HG03558 (cell line): ENCODE results near the gene SELENOP.

ENCODE experiments used
- ATAC-seq: cut with Tn5 transposase; IDR thresholded peaks from one replicate; pipeline ENCODE4 v1.9.1; 2021; ENCODE audit warnings: moderate number of reproducible peaks; ENCODE audit not compliant: unreplicated experiment; ENCODE audit errors: extremely low read depth

Gene SELENOP

DNA sequence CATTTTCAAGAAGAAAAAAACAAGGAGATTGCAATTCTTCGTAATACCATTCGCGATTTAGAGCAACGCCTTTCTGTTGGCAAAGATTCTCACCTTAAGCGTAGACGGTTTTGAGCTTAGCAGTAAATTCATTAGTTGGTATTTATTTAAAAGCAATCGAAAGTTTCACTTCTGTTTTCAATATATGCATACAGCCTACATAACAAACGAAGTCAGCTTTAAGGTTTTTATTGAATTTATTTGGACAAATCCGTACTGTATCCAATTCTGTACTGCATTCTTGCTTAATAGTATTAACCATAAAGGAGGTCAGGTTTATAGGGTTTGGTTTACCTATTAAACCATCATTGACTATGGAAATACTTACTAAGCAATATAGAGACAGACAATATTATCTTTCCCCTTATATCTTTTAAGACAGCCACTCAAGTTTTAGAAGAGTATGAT is 12.0 kb downstream of the SELENOP start:
- no peak for ATAC-seq

DNA sequence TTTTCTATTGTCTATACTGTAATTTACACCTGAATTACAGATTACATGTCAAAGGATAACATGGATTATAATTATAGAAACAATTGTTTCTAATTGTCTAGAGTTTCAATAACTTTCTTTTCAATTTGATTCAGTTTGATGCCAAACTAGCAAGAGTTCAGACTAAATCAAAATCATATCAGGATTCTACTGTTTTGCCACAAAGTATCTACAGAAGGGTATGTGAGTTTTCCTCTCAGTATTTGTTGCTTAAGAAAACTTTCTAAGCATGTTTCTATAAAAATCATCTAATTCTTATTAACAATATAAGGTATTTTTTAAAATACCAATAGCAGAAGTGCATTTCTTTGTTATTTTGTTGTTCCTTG is 12.5 kb downstream of the SELENOP start:
- ATAC-seq: no peak

DNA sequence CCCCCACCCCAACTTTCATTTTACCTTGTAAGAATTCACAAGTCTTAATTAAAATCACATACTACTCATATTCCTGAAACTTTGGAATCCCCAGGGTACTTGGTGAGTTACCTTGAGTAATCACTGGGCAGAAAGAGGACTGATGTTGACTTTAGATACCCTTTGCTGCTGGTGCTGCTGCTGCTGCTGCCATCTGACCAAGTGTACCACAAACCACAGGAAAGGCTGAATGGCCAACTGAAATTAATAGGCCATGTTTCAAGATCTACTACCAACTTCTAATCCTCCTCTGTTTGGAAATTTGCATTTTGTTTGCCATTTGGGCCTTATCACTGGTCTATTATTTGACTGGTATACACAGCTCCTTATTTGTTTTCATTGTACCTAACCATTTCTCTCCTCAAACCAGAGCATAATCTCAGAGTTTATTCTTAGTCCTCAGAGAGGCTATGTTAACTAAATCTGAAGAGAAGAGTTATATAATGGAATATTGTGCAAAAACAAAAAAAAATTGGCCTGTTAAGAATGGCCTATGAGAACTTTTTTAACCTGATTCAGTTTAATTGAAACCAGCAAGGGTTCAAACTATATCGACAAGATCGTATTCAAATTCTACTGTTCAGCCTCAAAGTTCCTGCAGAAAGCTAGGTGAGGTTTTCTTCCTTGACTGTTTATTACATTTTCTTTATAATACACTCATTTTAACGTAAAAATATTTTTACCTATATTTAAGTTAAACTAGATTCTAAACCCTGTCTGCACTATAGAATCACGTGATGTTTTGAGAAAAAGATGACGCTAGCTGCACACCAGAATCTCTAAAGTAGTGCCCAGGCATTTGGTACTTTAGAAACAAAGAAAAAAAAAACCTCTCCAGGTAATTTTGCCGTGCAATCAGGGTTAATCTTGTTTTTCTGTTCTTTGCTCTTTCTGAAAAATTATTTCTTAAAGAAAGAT is 13.1 kb downstream of the SELENOP start:
- no peak for ATAC-seq

DNA sequence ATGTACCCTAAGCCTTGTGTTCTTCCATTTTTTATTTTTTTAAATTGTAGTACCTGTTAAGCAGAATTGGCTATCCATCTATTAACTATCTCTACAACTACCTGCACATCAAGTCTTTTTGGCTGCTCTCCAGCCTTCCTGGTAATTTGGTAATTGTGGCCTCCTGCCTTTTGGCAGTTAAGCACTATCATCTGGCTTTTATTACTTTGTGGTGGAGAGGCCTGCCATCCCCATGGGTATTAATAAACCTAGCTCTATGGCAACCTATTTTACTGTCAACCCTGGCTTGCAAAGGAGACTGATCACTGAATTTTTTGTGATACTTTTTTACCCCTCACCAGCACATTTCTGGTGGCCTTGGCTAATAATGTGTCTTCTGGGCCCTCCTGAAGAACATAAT is 20.5 kb downstream of the SELENOP start:
- ATAC-seq: no peak

DNA sequence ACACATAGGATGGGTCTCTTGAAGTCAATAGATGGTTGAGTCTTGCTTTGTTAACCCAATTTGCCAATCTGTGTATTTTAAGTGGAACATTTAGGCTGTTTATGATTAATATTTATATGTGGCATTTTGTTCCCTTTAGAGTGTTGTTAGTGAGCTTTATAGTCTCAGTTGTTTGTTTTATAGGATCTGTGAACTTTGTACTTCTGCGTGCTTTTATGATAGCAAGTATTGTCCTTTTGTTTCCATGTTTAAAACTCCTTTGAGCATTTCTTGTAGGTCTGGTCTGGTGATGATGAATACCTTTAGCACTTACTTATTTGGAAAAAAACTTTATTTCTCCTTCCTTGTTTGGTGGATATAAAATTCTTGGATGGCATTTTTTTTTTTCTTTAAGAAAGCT is 23.8 kb downstream of the SELENOP start:
- ATAC-seq: no peak

GRCh38 chr5:42787073-42787472 is 24.6 kb downstream of the SELENOP start:
- no peak for ATAC-seq

GRCh38 chr5:42785756-42786155 is 25.9 kb downstream of the SELENOP start:
- ATAC-seq: no peak

- no peak for ATAC-seq
Measured at GRCh38 chr5:42784132-42784531, 27.6 kb downstream of the SELENOP start.

DNA sequence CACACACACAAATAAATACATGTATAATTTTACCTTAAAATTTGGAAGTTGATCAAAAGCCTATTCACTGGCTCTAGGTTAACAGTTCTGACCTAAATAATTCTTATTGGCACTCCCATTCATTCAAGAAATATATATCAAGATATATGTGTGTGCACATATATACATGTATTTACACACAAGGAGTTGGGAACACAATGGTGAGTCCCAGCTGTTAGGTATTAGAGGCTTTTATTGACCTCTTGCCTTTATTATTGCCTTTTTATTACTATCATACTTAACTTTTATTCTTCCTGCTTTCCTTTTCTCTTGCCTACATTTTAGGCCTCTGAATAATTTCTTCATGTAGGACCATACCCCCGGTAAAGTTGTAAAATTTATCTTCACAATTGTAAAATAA is 30.1 kb downstream of the SELENOP start:
- ATAC-seq: no peak

- ATAC-seq: no peak
Measured at GRCh38 chr5:42779083-42779482, 32.6 kb downstream of the SELENOP start.

DNA sequence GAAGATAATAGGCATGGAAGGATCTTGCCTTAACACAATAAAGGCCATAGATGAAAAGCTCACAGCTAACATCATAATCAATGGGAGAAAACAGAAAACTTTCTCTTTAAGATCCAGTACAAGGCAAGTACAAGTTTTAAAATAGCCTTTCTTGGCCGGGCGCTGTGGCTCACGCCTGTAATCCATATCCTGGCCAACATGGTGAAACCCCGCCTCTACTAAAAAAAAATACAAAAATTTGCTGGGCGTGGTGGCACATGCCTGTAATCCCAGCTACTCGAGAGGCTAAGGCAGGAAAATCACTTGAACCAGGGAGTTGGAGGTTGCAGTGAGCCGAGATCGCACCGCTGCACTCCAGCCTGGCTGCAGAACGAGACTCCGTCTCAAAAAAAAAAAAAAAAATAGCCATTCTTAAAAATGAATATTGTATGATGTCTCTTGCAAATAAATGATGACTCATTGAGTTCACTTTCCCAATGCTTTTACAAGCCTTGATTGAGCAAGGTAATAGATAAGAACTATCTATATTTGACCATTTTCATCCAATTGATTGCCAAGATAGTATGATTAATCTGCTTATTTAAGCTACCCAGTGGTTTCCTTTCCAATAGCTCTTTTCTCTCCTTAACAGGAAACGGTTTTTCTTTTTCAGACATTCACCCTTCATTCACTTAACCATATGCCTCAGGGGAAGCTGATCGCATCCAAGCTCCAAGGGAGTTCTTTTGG is 39.3 kb downstream of the SELENOP start:
- ATAC-seq: no peak

- ATAC-seq: no peak
Measured at GRCh38 chr5:42770003-42770402, 41.7 kb downstream of the SELENOP start.

DNA sequence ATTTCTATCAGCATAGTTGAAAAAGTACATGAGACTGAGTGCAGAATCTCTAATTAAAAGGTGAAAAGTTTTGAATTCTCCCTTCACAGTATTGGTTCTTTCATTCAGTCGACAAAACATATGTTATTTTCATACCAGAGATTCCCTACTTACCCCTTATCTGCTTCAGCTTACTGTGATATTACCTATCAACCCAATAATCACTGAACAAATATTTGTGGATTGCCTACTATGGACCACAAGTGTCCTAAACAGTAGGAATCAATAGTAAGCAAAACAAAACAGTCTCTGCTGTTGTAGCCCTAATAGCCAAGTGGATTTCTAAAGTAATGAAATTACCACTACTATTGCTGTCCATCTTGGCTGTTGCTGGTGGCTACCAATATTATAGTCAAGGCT is 43.6 kb downstream of the SELENOP start:
- ATAC-seq: no peak

- no peak for ATAC-seq
Measured at GRCh38 chr5:42767491-42768105, 44.1 kb downstream of the SELENOP start.

- ATAC-seq: no peak
Measured at GRCh38 chr5:42761791-42762190, 49.9 kb downstream of the SELENOP start.

- ATAC-seq: no peak
Measured at GRCh38 chr5:42760426-42760825, 51.3 kb downstream of the SELENOP start.

GRCh38 chr5:42759456-42759855 is 52.2 kb downstream of the SELENOP start:
- no peak for ATAC-seq

DNA sequence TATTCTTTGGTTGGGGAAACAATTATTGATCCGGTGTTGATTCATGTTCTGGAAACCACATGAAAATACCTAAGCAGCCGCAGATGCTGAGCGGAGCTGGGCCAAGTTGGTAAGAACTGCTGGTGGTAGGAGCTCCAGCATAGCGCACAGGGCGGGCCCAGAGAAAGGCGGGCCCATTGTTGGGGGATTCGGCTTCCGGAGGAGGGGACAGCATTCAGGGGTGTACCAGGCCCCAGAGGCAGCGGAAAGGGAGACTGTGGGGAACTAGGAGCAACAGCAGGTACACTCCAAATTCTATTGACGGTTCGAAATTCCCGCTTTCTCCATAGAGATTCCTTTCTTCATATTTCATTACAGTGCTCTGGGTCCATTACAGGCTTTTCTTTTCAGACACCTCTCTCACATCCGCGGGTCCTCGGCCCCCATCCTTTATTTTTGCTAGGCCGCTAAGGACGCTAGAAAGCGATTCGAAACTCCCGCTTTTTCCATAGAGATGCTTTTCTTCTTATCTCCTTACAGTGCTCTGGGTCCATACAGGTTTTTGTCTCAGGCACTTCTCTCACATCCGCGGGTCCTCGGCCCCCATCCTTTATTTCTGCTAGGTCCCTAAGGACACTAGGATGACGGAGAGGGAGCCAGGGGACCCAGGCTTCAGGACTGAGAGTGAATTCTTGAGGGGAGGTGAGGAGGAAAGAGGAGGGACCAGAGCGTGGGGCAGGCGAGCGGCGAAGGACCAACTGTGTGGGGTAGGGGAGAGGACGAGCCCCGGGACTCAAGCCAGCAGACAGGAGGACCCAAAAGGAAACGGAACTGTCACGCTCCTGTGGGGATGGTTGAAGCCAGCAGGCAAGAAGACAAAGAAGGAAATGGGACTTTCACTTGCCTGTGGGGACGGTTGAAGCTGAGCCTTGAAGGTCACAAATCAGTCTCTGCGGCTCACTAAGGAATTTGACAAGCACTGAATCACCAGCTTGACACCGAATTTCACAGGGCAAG is 54.8 kb downstream of the SELENOP start, which contains the start of gene CCDC152:
Gene CCDC152 (plus strand): TSS at position 213 of the 996 bp plus-strand sequence. CDS start 2,304 bp downstream, outside the sequence.
- peak; percentile 63 for ATAC-seq

GRCh38 chr5:42753099-42753498 is 58.6 kb downstream of the SELENOP start:
- ATAC-seq: no peak

GRCh38 chr5:42751044-42751443 is 60.6 kb downstream of the SELENOP start:
- ATAC-seq: no peak
